ENCODE measurements around the gene CNMD.

- TF ChIP-seq CTCF (IDR thresholded peaks at IDR 0.05; ENCODE audit: low read depth, low read length) (no peak), POLR2A (IDR thresholded peaks at IDR 0.05; ENCODE audit: extremely low read depth, insufficient read length) (no peak), MAX (IDR thresholded peaks at IDR 0.05; ENCODE audit: low read depth, low read length) (no peak)
These were observed 80.3 kb downstream of the CNMD start for GRCh38 chr13:52659340-52659739.
